Lower leg skin (tissue), 3 donors: Measurements from ENCODE around the gene TLX1.

Source experiments
- CTCF ChIP-seq, 3 donors: fragments of 450-650 bp; IDR thresholded peaks; one replicate each; pipeline ENCODE4 v1.5.1; 2016; ENCODE audit warnings: antibody characterized with exemption in 3 of 3, mild to moderate bottlenecking in 3 of 3, moderate library complexity in 2 of 3
- POLR2A ChIP-seq, 2 donors: fragments of 450-650 bp; IDR thresholded peaks; one replicate each; pipeline ENCODE4 v1.6.1; 2016 to 2017; ENCODE audit warnings: antibody characterized with exemption in 2 of 2, mild to moderate bottlenecking in 1 of 2, moderate library complexity in 1 of 2

DNA sequence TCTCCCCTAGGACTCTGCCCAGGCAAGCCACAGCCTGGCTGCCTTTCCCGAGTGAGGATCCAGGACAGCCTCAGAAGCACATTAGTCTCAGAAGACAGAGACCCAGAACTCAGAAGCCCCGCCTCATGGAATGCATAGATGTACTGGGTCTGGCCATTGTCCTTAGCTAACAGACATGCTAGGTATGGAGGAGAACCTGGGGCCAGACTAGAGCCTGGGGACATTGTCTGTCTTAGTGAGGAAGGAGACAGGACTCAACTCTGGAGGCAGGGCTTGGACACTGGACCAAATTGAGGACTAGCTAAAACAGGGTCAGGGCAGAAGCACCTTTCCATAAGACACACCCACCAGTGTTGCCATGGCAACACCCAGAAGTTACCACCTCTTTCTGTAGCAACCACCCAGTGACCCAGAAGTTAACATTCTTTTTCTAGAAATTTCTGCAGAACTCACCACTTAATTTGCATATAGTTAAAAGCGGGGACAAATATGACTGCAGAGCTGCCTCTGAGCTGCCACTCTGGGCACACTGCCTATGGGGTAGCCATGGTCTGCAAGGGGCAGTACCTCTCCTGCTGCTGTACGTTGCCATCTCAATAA lies 27.5 kb downstream of the TLX1 start:
- TF ChIP-seq POLR2A (IDR thresholded peaks at IDR 0.05) (no peak), CTCF (IDR thresholded peaks at IDR 0.05) (no peak)
